Measurements from ENCODE around the gene BOD1L2. TPM values are rescaled to one million over a fixed set of nuclear protein-coding genes. Genes with fewer than 3 reads are reported as not detected.

Gene BOD1L2
- not detected in 3 replicates for total RNA-seq
- long read RNA-seq = 0 reads

DNA sequence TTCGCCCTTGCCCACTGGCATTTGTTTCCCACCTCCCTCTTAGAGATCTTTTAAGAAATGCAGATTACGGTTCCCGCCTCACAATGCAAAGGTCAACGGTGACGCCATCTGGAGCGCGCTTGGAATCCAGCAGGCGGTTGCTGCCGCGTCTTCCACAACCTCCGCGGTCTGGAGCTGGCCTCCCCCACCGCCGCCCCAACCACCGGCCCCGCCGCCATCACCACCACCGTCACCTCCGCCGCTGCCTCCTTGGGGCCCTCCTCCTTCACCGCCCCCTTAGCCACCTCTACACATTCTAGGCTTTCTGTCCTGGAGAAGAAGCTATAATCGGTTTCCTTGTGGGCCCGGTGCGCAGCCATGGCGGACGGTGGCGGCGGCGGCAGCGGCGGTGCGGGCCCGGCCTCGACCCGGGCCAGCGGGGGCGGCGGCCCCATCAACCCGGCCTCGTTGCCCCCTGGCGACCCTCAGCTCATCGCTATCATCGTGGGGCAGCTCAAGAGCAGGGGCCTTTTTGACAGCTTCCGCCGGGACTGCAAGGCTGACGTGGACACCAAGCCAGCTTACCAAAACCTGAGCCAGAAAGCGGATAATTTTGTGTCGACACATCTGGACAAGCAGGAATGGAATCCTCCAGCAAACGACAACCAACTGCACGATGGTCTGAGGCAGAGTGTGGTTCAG, at the start of gene BOD1L2:
Gene BOD1L2 (plus strand): TSS at position 132 of the 681 bp plus-strand sequence. CDS start 226 bp downstream, at position 358.
- H3K27ac Mint-ChIP-seq (ENCODE audit: unreplicated experiment) = no peak within 1 kb of the TSS
- H3K4me1 Mint-ChIP-seq (ENCODE audit: low read depth) = no peaks in the 10 kb centered on the region
- H3K36me3 Mint-ChIP-seq (ENCODE audit: low read depth) = no peaks in the 10 kb centered on the region
- H3K27me3 Mint-ChIP-seq (ENCODE audit: low read depth) = peaks cover 24% of the 10 kb centered on the region
- no peak for DNase-seq (ENCODE audit: low spot score)
- no peak for TF ChIP-seq CTCF (IDR thresholded peaks at IDR 0.05)
- H3K9me3 Mint-ChIP-seq (ENCODE audit: low read depth) = no peaks in the 10 kb centered on the region
- H3K4me3 Mint-ChIP-seq (ENCODE audit: unreplicated experiment) = no peak within 1 kb of the TSS

DNA sequence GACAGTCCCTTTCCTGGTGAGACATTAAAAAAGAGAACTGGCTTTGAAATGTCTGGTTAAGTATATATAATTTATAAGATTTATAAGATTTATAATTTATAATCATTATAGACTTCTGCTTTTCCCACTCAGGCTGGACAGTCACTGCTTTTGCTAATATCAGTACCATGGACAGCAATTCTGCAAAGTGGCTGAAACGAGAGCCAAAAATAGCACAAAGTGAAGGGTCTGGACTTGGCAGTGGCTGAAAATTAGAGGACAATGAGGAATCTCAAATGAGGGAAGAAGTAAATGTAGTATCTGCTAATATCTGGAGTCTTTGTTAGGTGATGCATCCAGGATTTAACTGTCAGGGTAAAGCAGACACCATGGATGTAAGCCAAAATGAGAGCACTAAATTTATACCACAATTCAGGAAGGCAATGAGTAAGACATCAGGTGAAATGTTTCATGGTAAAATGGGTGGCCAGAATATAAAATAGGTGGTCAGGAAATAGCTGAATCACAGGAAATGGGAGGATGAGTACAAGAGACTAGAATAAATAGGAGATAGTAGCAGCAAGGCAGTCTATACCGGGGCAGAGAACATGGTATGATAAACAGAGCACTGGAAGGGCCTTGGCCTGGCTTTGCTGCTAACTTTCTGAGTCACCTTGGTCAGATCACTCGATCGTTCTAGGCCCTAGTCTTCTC, 39.6 kb upstream of the BOD1L2 start:
- no peak for TF ChIP-seq CTCF (IDR thresholded peaks at IDR 0.05)
- no peak for DNase-seq (ENCODE audit: low spot score)
- H3K27me3 Mint-ChIP-seq (ENCODE audit: low read depth) = no peaks in the 10 kb centered on the region
- H3K27ac Mint-ChIP-seq (ENCODE audit: unreplicated experiment) = no peak overlapping the region
- no peaks in the 10 kb centered on the region for H3K4me1 Mint-ChIP-seq (ENCODE audit: low read depth)
- no peak overlapping the region for H3K4me3 Mint-ChIP-seq (ENCODE audit: unreplicated experiment)
- peaks cover 5% of the 10 kb centered on the region for H3K9me3 Mint-ChIP-seq (ENCODE audit: low read depth)
- H3K36me3 Mint-ChIP-seq (ENCODE audit: low read depth) = no peaks in the 10 kb centered on the region

DNA sequence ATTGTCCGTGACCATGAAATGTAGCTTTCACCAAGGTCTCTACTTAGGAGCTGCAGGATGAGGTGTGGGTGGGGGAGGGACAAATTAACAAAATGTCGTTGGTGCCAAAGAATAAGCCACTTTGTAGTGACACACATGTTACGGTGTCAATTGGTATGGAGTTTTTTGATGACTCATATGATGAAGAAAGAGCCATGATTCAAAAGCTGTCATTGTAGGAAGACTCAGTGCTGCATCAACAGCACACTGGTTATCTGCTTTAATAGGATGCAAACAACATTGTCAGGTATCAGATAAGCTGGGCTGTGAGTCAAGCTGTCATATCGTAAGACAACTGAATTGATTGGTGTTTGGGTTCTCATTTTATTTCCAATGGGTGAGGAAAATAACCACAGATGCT, 36.6 kb upstream of the BOD1L2 start:
- no peak for TF ChIP-seq CTCF (IDR thresholded peaks at IDR 0.05)
- H3K4me3 Mint-ChIP-seq (ENCODE audit: unreplicated experiment) = no peak overlapping the region
- H3K36me3 Mint-ChIP-seq (ENCODE audit: low read depth) = no peaks in the 10 kb centered on the region
- no peaks in the 10 kb centered on the region for H3K4me1 Mint-ChIP-seq (ENCODE audit: low read depth)
- no peak for DNase-seq (ENCODE audit: low spot score)
- no peak overlapping the region for H3K27ac Mint-ChIP-seq (ENCODE audit: unreplicated experiment)
- H3K27me3 Mint-ChIP-seq (ENCODE audit: low read depth) = peaks cover 3% of the 10 kb centered on the region
- no peaks in the 10 kb centered on the region for H3K9me3 Mint-ChIP-seq (ENCODE audit: low read depth)

DNA sequence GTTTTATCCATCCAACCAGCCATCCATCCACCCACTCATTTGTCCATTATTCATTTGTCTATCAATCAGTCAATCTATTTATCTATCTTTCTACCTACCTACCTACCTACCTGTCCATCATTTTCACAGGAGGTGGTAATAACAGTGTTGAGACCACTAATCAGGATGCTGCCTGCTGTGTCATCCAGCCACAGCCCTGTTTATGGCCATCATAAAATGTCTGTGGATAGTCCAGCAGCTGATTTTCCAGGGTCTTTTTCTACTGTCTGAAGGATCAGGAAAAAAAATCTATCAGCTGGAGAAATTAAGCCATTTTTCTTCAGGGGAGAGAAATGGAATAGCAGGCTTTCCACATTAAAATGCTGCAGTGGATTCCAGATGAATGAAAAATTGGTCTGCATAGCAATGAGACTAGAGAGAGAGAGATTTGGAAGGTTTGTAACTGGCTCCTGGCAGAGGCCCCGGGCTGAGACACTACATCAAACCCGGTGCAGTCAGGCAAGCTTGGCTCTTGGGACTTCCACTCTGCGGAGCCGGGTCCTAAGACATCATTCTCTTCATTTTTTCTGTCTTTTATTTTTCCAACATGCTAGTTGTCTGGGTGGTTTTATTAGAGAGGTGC, 33.0 kb upstream of the BOD1L2 start:
- Mint-ChIP-seq H3K27ac (ENCODE audit: unreplicated experiment) (no peak overlapping the region), H3K4me3 (ENCODE audit: unreplicated experiment) (no peak overlapping the region), H3K9me3 (ENCODE audit: low read depth) (no peaks in the 10 kb centered on the region), H3K27me3 (ENCODE audit: low read depth) (peaks cover 6% of the 10 kb centered on the region), H3K4me1 (ENCODE audit: low read depth) (no peaks in the 10 kb centered on the region), H3K36me3 (ENCODE audit: low read depth) (no peaks in the 10 kb centered on the region)
- DNase-seq (ENCODE audit: low spot score) = no peak
- TF ChIP-seq CTCF (IDR thresholded peaks at IDR 0.05) = no peak

- no peaks in the 10 kb centered on the region for H3K36me3 Mint-ChIP-seq (ENCODE audit: low read depth)
- no peak for DNase-seq (ENCODE audit: low spot score)
- H3K9me3 Mint-ChIP-seq (ENCODE audit: low read depth) = no peaks in the 10 kb centered on the region
- H3K4me3 Mint-ChIP-seq (ENCODE audit: unreplicated experiment) = no peak overlapping the region
- peaks cover 13% of the 10 kb centered on the region for H3K27me3 Mint-ChIP-seq (ENCODE audit: low read depth)
- no peaks in the 10 kb centered on the region for H3K4me1 Mint-ChIP-seq (ENCODE audit: low read depth)
- no peak overlapping the region for H3K27ac Mint-ChIP-seq (ENCODE audit: unreplicated experiment)
- TF ChIP-seq CTCF (IDR thresholded peaks at IDR 0.05) = no peak
These were observed 30.2 kb upstream of the BOD1L2 start for GRCh38 chr18:57116598-57117132.
